CD4-positive, alpha-beta T cell treated with Interferon alpha-2 for 1 hour (primary cell): Measurements from ENCODE around the gene GFM2.
"Not testable (repeated sequence)": the region's sequence is repeated elsewhere in the genome, so short reads cannot be mapped to it uniquely, and the experiment has no call there.

Experiments
- DNase-seq, 2 donors: peaks; one replicate each; pipeline ENCODE4 v3.0.0-alpha.2; 2020 to 2022

Gene GFM2

DNA sequence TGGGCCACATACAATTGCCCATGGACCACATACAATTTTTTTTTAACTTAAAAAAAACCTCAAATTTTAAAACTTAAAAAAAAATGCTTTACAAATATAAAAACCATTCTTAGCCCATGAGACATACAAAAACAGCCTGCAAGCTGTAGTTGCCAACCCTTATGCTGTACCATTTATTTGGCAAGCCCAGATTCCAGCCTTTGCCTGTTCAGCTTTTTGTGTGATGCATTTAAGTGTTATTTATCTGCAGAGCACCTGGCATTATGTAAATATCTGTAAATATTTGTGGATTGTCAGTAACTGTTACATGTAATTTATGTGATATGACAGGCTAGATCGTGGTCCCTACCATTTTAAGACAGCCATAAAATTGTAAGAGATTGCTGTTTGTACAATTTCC, 49.3 kb downstream of the GFM2 start:
- DNase-seq = no peak

DNA sequence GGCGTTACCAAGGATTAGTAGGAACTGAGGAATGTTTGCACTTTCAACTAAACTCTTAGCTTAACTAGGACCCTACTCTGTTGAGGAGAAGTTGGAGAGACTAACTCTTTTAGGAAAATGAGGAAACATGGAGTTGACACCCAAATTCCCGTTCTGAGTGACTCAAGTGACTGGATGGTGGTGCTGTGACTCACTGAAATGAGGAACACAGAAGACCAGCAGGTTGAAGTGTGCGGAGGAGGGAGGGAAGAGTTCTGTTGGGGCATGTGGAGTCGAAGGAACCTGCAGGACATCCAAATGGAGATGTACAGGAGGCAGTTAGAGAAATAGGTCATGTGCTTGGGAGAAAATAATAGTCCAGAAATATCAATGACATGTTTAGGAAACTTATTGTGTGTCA, 73.7 kb downstream of the GFM2 start:
- no peak for DNase-seq

DNA sequence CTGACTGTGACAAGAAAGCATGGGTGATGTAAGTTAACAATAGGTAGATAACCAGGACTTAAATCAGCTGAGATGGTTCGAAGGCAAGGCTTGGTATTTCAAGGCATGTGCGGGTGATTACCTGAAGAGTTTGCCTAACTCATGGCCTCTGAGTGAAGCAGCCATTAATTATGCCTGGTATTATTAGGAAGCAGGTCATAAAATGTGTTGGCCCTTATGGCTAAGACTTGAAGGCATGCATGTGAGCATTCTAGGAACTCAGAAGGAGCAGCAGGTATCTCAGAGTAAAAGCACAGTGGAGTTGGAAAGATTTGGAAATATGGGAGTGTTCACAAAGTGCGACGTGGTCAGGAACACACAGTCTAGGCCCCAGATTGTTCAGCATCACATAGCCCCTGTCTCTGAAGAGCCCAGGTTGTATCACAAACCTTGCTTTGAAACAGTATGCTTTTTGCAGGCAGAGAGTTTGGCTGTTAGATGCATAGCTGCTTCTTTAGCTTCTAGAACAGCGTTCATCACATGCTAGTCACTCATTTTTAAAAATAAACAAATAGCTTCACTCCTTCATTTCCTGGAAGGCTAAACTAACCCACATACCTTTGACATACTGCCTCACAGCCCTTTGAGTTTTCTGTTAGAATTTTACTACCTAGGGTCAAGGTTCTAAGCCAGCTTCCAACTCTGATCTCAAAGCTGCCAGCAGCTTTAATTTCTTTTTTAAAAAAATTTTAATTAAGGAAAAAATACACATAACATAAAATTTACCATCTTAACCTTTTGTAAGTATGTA, 79.8 kb downstream of the GFM2 start:
- no peak for DNase-seq

DNA sequence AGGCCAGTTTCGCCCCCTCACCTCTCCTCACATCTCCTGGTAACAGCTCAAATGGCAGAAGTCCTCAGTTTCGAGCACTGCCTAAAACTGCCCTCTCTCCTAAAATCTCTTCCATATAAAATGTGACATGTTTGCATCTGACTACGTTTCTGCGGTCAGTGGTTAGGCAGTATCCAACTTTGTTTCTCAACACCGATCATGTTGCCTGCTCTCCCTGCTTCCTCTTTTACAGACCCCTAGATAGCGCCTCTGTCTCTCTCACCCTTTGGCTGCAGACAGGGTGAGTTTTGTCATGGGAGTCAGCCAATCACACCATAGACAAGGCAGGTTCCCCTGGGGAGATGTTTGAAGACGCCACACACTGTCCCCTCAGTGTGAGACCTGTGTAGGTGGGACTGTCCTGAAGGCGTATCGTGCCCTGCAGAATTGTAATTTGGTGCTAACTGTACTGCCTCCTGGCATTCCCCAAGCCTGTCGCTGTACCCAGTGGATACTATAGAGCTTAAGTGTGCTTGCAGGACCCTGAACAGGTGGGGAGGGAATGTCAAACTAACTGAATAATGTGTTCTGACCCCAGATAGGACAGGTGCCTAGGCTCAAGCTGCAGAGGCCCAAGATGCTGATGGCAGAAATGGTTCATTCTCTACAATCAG, 80.8 kb downstream of the GFM2 start:
- peak; percentile 11 to 34 for DNase-seq

DNA sequence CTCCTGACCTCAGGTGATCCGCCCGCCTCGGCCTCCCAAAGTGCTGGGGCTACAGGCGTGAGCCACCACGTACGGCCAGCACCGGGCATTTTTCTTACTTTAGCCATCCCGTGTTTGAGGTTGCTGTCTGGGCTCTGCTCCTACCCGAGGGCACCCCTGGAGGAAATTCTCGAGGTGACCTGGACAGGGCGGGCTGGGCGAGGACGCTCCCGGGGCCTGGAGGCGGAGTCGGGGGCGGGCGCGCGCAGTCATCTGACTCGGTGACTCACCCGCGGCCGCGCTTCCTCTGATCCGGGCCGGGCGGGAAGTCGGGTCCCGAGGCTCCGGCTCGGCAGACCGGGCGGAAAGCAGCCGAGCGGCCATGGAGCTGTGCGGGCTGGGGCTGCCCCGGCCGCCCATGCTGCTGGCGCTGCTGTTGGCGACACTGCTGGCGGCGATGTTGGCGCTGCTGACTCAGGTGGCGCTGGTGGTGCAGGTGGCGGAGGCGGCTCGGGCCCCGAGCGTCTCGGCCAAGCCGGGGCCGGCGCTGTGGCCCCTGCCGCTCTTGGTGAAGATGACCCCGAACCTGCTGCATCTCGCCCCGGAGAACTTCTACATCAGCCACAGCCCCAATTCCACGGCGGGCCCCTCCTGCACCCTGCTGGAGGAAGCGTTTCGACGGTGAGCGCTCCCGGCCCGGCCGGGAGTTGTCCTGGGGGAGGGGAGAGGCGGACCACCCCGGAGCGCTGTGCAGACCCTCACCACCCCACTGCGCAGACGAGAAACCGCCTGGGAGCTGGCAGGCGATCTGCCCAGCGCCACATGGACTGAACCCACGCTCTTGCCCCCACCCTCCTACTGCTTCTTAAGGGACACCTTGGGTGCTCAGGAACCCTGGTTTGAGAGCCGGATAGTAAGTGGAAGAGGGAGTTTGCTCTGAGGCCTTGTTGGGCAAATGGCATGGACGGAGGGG, 81.7 kb downstream of the GFM2 start, which contains the start of gene HEXB:
TSS of gene HEXB (plus strand) at position 334 of the 952 bp plus-strand sequence. CDS start at position 362, 28 bp downstream.
- DNase-seq = peak; percentile 81 to 85

DNA sequence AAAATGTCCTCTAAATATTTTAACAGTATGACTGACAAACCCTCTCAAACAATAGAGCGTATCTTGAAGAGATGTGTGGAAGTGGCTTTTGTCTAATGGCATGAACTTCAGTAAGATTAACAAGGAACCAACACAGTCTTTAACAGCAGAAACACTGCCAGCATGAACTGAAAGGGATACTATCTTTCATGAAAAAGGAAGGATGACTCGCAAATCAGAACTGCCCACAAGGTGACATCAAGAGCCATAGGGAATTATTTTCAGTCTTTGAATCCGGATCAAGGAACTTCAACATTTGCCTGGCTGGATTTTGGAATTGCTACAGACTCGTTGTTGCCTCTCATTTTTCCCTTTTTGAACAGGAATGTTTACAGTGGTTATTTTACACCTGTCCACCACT, 87.0 kb downstream of the GFM2 start:
- DNase-seq = no peak

DNA sequence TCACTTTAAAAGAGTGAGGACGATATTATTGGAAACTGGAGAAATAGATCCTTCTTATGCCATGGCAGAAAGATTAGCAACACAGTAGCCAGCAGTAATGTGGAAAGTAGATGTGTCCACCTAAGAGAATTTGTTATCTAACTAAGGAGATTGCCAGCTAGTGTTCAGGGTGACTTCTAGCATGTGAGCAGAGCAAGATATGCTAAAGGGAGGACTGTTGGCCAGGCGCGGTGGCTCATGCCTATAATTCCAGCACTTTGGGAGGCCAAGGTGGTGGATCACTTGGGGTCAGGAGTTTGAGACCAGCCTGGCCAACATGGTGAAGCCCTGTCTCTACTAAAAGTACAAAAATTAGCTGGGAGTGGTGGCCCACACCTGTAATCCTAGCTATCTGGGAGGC, 87.6 kb downstream of the GFM2 start:
- DNase-seq = not testable (repeated sequence)

DNA sequence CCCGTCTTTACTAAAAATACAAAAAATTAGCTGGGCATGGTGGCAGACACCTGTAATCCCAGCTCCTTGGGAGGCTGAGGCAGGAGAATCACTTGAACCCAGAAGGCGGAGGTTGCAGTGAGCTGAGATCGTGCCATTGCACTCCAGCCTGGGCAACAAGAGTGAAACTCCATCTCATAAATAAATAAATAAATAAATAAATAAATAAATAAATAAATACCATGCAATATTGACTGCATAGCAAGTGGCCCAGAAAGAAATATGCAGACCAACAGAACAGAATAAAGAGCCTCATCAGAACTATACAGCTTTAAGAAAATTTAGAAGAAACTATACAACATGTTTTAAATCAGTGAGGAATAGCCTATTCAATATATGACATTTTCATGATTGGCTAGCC, 88.8 kb downstream of the GFM2 start:
- not testable (repeated sequence) for DNase-seq

DNA sequence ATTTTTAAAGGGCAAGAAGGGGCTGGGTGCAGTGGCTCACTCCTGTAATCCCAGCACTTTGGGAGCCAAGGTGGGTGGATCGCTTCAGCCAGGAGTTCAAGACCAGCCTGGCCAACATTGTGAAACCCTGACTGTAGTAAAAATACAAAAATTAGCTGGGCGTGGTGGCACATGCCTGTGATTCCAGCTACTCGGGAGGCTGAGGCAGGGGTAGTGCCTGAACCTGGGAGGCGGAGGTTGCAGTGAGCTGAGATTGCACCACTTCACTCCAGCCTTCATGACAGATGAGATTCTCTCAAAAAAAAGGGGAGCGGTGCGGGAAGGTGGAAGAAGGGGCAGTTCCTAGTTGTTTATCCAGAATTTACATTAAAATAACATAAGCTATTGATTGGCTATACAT, 90.5 kb downstream of the GFM2 start:
- DNase-seq = not testable (repeated sequence)

DNA sequence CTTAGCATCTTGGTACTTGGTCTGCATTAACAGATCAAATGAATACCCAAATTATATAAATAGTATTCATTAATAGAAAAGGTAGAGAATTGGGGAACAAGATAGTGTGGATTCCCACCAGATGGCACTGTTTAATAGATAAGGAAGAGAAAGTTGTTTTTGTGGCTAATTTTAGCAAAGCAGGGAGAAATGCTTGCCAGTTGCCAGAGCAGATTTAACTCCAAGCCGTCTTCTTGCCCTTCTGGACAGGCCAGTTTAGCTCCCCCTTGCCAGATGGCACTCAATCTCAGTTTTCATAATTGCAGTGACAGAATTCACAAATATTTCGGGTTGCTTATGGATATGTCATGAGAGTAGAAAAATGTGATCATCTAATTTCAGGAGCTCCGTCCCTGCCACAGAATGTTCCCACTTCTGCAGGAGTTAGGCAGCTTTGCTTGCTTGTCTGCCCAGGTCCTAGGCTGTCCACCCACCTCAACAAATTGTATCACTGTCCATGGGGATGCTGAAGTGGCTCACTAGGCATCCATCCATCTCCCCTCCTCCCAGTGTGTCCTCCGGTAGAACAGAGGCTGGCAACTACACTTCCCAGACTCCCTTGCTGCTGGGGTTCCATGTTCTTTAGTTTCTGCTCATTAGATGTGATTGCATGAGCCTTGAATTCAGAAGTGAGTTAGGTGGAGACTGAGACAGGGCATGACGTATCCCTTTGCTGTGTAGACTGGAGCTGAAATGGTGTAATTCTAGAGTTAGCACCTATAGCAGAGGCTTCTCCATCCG, 93.7 kb downstream of the GFM2 start:
- DNase-seq = peak in 1 of 2 donors; percentile 38

DNA sequence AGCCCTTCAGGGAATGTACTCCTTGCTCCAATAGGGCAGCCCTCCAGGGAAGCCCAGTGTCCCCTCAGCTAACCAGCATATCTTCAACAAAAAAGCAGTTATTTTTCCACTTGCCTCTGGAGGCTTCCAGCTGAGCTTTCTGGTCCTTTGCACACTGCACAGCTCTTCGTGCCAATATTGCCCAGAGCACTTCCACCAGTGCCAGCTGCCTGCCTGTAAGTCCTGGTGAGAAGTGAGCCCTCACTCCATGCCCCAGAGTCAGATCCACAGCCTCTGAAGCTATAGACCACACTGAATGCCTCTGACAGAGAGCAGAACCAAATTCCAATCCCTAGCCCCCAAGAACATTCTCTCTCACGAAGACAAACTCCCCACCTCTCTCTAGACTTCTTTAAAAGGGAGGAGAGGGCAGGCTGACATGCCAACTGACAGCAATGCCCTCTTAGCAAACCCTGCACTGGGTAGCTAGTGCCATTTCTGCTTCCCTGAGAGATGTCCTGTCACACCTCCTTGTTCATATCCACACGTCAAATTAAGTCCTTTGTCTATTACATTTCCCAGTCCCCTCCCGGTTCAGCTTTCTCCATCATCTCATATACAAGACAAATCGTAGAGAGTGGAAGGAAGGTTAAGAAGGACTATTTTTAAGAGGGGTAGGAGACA, 94.6 kb downstream of the GFM2 start:
- DNase-seq = no peak
